GM23338 (cell line): ENCODE measurements around the gene SLC25A42.

Experiments
- EZH2 ChIP-seq: fragments of 200-600 bp; sonication (generic); IDR thresholded peaks from one replicate; pipeline ENCODE4 v1.8.0; 2017; ENCODE audit warnings: antibody characterized with exemption, mild to moderate bottlenecking, low read depth; ENCODE audit not compliant: unreplicated experiment
- TF ChIP-seq, protein P1 (sequence below): IDR thresholded peaks from one replicate; pipeline ENCODE4 v1.6.1; 2018; ENCODE audit warnings: antibody characterized with exemption; ENCODE audit not compliant: unreplicated experiment

DNA sequence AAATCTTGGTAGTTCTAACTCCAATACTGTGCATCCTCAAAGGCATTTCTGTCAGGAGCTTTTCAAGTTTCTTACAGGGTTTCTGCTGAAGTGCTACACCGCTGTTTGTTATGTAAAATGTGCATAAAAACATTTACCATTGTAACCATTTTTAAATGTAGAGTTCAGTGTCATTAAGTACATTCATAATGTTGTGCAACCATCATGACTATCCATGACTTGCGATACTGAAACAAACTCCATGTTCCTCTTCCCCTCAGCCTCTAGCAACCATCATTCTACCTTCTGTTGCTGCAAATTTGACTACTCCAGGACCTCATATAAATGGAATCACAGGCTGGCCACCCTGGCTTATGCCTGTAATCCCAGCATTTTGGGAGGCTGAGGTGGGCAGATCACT lies 14.4 kb upstream of the SLC25A42 start:
- no peak for TF ChIP-seq EZH2
- TF ChIP-seq, protein P1, sequence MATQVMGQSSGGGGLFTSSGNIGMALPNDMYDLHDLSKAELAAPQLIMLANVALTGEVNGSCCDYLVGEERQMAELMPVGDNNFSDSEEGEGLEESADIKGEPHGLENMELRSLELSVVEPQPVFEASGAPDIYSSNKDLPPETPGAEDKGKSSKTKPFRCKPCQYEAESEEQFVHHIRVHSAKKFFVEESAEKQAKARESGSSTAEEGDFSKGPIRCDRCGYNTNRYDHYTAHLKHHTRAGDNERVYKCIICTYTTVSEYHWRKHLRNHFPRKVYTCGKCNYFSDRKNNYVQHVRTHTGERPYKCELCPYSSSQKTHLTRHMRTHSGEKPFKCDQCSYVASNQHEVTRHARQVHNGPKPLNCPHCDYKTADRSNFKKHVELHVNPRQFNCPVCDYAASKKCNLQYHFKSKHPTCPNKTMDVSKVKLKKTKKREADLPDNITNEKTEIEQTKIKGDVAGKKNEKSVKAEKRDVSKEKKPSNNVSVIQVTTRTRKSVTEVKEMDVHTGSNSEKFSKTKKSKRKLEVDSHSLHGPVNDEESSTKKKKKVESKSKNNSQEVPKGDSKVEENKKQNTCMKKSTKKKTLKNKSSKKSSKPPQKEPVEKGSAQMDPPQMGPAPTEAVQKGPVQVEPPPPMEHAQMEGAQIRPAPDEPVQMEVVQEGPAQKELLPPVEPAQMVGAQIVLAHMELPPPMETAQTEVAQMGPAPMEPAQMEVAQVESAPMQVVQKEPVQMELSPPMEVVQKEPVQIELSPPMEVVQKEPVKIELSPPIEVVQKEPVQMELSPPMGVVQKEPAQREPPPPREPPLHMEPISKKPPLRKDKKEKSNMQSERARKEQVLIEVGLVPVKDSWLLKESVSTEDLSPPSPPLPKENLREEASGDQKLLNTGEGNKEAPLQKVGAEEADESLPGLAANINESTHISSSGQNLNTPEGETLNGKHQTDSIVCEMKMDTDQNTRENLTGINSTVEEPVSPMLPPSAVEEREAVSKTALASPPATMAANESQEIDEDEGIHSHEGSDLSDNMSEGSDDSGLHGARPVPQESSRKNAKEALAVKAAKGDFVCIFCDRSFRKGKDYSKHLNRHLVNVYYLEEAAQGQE = no peak
